ENCODE measurements around the gene RASSF1.
"Not testable (repeated sequence)": the region's sequence is repeated elsewhere in the genome, so short reads cannot be mapped to it uniquely, and the experiment has no call there.

Gene RASSF1

DNA sequence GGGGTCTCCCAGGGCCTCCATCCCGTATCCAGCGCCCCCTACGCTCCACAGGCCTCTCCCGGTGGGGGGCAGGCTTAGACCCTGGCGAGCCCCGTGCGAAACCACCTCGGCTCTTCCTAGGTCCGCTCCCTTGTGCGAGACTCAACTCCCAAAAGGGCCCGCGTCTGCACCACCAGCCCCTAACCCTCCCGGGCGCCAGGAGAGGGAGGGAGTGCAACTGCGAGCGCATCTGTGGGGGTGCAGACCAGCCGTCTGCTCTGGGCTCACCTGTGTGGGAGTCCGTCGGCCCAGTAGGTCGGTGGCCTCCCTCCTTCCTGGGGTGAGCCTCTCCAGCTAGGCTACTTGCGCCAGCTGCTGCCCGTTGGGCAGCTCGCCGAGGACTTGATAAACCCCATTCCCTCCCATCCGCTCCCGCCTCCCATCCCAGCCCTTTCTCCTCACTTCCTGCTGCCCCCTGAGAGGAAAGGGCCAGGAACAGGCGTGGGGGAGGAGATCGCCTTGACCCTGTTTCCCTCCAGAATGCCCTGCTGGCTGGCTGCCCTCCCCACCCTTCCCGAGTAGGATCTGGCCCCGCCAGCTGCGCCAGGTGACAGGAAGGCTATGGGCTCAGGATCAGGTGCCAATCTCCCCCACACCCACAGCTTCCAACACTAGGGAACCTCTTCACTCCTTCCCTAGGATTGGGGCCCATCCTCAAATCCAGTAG, 18.1 kb downstream of the RASSF1 start, which contains the start of gene HYAL2:
TSS of gene HYAL2 (minus strand) at position 360 of the 706 bp plus-strand sequence. CDS start 2,256 bp downstream, outside the sequence.
- DNase-seq, result peak; percentile 57

DNA sequence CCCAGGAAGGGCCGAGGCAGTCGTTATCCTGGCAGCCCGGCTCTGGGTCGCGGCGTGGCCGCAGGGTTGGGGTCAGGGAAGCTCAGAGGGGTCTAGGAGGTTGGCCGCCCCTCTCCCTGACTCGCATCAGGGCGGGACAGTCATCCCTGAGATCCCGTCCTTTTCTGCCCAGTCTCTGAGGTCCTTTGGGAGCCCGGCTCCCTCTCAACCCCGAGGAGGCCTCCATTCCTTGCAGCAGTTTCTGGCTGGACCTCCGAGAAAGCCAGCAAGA, 18.6 kb downstream of the RASSF1 start:
- no peak for DNase-seq

DNA sequence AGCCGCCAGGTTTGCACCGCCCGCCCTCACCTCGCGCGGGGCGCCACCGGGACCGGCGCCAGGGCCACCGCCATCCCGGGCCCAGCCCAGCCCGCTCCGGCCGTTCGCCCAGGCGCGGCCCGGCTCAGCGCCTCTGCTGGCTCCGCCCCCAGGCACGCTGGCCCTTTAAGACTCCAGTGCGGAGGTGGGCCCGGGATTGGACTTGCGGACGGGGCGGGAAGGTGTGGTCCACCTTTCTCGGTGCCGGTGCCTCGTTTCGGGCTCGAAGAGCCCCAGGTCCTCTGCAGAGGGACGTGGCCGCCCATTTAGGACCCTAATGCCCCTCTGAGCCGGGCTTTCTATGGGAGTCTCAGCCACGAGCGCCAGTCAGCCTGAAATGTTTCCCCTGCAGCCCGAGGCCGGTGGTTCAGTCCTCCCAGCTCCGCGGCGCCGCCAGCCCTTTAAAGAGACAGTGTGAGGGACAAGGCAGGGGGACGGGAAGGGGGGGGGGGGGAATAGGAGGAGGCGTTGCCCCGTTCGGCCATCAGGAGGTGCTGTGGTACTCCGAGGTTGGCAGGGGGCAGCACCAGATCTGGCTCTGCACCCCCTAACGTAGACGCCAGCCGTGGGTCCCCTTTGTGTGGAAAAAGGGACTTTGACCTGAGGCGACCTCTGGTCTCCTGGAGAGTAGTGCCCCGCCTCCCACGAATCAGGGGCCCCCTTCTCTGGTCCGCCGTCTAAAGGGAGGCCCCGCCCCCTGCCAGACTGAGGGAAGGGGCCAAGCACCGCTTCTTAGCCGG, 19.1 kb downstream of the RASSF1 start:
- DNase-seq, result peak; percentile 93

DNA sequence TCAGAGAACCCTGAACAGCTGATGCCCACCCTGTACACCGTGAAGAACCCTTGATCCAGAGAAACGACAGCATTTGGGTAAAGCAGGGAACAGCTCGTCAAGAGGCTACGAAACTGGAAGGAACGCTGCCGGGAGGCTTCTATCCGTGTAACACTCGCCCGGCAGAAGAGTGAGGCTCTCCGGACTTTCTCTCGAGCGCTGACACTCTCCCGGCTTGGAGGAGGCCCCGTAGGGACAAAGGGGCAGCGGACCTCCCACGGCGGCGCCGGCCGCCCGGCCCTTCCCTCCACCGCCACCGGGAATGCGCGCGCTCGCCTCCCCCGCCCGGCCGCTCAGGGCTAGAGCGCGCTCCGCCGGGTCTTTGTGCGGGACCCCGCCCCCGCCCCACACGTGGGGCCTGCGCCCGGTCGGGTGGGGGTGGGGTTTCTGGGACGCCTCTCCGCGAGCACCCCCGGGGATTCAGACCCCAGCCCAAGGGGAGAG, 19.7 kb downstream of the RASSF1 start:
- DNase-seq, result peak; percentile 87

DNA sequence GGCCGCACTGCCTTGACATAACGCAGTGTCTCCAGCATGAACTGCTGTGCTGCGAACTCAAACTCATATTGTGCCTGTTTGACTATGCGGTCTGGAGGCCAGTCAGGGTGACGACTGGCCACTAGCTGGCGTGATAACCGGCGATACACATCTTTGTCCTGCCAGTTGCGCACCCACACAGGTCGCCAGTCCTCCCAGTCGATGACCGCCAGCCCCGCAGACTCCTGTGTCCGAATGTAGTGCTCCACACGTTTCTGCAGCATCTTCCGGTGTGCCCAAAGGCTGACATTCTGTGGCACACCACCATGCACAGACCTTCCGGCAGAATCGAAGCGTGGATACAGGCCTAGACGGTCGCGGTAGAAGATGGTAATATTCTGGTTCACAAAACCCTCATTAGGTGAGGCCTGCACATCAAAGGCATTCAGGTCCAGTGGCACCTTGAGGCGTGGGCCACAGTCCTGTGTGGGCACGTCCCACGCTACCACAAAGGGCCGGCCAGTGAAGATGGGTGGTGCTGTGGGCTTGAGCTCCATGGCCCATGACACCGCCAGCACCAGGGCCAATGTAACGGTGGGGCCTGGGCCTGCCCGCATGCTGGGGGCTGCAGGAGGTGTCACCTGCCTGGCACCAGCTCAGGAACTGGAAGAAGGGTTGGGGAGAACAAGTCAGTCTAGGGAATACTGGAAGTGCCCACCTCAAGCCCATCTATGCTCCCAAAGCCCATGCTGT, 20.6 kb downstream of the RASSF1 start:
- no peak for DNase-seq

DNA sequence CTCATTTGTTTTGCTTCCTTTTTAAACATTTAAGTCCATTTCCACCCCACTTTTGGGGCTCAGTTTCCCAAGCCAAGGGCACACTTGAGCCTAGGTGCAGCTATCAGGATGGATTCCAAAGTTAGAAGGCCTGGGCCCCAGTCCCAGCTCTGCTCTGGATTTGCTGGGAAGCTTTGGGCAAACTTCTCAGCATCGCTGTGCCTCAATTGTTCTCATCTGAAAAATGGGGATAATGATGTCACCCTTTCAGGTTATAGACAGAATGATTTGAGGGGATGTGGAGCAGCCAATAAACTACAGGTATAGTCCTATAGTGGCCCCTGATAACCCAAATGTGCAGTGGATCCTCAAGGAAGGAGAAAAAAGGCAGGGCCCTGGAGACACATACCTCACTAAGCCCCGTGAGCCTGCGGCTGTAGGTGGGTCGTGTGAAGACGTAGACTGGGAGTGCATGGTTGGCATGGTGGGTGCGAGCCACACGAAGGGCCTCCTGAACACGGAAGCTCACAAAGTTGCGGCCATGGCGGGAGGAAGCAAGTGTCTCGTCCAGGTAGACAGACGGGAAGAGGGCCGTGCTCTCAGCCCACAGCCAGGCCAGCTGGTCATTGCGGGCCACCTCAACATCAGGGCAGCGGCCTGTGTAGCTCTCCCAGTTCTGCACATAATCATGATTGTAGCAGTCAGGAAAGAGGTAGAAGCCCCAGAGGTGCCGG, 21.3 kb downstream of the RASSF1 start:
- DNase-seq, result peak; percentile 17

DNA sequence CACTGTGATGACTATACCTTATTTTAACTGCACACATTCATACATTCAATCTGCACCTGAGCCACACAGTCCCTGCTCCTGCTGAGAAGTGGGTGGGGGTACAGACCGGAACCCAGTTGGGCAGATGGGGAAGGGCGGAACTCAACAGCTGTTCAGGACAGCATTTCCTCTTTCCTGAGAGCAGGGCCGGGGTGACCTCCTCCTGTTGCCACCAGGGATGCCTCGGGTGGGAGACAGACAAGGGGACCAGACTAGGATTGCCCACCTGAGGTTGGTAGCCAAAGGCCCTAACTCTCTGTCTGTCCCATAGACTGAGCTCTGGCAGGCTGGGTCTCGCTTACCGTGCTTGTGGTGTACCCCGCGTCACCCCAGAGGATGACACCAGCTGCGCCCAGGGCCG, 22.0 kb downstream of the RASSF1 start:
- peak; percentile 32 for DNase-seq

DNA sequence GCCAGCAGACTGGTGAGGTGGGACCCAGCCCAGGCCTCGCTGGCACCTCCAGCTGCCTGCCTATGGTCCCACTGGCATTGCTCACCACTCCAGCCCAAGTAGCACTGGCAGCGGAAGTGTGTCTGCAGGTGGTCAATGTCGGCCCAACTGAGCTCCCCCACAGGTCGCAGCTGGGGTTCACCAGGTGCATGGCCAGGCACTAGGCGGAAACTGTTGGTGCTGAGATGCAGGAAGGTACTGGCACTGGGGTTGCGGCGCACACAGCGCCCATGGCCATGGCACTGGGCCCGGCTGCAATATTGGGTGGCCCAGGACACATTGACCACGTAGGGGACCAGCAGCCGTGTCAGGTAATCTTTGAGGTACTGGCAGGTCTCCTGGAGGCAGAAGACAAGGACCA, 22.5 kb downstream of the RASSF1 start:
- peak; percentile 24 for DNase-seq

DNA sequence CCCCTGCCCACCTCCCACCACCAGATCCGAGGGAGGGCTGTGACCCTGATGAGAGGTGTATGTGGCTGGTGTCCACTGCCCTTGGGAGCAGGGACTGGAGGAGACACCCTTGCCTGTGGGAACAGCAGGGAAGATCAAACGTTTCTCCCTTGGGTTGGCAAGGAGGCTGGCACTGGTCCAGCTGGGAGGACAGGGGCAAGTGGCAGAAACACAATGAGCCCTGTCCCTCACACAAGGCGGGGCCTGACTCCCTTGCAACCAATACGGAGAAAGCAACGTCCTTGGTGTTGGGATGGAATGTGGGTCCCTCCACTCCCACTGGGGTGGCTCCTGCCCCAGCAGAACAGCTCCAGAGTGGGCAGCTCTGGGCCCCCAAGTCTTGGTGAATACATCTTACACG, 23.3 kb downstream of the RASSF1 start:
- DNase-seq, result peak; percentile 24

DNA sequence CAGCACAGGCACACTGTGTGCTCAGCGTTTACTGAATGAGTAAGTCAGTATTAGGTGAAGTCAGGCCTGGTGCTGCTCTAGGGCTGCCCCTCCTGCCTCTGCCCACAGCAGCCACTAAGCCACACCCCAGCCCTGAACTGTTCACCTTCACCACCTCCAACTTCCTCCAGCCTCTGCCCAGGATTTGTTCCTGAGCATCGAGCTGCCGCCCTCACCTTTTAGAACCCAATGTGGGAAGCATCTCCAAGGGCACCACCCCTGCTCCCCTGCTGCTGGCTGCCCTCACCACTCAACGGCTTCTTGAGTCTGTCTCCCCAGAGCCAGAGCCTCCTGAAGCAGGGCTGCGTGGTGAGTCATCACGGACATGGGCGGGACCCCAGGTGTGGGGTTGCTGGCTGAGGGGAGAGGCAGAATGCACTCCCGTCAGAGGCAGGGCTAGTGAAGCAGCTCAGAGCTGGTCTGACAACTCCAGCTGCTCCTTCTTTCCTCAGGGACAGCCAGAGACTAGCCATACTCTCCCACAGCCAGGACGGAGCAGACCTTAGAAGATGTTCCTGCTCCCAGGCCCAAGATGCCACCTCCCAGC, 23.9 kb downstream of the RASSF1 start:
- peak; percentile 20 for DNase-seq

DNA sequence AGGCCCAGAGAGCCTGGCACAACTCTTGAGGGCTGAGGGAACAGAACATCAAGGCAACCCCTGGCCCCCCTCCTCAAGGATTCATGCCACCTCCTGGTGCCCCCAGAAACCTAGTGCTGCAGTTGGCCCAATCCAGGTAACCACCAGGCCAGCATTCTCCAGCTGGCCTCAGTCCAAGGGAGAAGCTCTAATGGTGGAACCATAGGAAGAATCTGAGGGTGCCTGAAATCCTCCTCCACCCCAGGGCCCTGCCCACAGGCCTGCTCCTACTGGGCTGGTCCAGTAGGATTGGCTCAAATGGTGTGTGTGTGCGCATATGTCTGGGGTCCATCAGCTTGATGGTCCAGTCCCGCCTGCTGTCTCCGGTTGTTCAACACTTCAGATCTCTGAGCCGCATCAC, 25.8 kb downstream of the RASSF1 start:
- DNase-seq, result no peak

DNA sequence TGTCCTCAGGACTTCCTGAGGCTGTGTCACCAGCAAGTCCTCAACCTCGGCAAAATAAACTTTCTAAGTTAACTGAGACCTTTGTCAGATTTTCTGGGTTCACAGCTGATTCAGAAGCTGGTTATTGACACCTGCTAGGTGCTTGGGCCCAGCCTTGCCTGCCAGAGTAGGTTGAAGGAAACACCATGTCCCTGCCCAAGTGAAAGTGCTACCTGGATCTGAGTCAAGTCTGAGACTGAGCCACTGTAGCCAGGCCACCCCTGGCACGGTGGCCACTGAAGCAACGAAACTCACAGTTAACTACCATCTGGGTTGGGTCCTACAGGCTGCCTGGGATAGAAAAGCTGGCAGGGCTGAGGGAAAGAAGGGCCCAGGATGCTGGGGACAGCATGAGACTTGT, 26.3 kb downstream of the RASSF1 start:
- no peak for DNase-seq

DNA sequence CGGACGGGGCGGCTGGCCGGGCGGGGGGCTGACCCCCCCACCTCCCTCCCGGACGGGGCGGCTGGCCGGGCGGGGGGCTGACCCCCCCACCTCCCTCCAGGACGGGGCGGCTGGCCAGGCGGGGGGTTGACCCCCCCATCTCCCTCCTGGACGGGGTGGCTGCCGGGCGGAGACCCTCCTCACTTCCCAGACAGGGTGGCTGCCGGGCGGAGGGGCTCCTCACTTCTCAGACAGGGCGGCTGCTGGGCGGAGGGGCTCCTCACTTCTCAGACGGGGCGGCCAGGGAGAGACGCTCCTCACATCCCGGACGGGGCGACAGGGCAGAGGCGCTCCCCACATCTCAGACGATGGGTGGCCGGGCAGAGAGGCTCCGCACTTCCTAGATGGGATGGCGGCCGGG, 28.6 kb downstream of the RASSF1 start:
- not testable (repeated sequence) for DNase-seq

DNA sequence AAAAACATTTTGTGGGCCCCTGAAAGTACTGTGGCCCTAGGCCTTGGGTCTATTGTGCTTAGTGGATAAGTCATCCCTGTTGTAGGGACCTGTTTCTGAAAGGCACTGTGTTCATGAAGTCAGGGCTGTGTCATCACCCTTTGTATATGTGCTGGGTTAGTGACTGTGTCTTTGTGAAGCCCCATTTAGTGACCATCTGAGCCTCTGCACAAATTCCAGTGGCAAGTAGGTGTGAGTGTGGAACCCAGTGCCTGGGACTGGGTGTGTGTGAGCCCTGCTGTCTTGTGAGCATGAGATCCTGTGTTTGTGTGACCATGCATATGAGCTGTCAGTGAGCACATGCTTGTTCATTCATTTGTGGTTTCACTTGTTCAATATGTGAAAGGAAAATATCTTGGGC, 36.0 kb downstream of the RASSF1 start:
- DNase-seq, result no peak

DNA sequence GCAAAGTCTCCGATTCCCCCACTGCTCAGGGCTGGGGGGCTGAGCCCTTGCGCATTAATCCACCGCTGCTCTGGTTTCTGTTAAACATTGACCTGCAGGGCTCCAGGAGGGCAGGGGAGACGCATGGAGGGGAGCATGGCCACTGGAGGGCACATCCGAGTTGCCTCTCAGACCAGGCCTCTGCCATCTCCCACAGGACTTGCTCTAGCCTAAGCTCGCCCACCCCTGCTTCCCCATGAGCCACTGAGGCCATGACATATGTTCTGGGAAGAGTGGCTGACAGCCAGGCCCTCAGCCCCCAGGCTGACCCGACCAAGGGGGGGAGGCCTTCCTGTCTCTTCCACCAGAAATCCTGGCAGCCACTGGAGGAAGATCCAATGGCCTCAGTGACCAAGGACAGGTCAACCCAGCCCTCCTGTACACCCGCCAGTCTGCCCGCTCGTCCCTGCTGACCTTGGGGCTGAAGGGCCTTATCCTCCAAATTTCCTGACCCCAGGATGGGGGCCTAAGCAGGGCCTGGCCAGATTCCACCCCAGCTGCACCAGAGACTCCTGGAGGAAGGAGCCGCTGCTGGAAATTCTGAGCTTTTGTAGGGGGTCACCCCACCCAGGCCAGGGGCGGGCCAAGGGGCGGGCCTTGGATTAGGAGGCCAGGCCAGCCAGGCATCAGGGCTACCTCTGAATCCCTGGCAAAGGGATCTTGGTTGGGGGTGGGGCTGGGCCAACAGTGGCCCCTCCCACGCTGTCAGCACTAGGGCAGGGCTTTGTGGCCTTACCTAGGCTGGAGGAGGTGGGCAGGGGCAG, 37.4 kb downstream of the RASSF1 start, which contains the start of gene HYAL1:
TSS of gene HYAL1 (minus strand) at position 562 of the 803 bp plus-strand sequence. CDS start 618 bp downstream, outside the sequence.
- peak; percentile 71 for DNase-seq

DNA sequence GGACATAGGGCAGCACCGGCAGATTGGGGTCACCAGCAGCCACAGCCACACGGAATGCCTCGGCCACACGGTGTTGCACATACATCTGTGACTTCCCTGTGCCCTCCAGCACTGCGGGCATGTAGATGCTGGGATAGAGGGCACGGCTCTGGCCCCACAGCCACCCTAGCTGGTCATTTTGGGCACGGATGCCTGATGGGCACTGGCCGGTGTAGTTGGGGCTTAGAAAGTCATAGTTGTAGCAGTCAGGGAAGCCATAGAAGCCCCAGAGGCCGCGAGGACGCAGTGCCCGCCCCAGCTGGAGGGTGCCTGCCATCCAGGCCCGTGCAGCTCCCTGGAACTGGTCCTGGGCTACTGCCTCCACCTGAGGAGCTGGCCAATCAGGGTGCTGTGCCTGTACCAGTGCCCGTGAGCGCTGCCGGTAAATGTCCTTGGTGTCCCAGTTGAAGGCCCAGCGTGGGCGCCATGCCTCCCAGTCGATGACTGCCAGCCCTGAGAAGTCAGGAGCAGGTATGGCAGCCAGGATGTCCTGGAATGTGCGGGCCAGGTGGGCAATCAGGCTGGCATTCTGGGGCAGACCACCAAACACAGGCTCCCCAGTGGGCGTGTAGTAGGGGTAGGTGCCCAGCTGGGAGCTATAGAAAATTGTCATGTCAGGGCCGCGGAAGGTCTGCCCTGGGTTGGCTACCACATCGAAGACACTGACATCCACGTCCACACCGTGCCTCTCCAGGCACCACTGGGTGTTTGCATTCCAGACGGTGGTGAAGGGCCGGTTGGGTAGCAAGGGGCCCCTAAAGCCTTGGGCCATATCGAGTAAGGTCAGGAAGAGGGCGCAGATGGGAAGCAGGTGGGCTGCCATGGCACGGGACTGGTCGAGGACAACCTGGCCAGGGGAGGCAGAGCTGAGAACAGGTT, 38.3 kb downstream of the RASSF1 start:
- DNase-seq, result peak; percentile 28

DNA sequence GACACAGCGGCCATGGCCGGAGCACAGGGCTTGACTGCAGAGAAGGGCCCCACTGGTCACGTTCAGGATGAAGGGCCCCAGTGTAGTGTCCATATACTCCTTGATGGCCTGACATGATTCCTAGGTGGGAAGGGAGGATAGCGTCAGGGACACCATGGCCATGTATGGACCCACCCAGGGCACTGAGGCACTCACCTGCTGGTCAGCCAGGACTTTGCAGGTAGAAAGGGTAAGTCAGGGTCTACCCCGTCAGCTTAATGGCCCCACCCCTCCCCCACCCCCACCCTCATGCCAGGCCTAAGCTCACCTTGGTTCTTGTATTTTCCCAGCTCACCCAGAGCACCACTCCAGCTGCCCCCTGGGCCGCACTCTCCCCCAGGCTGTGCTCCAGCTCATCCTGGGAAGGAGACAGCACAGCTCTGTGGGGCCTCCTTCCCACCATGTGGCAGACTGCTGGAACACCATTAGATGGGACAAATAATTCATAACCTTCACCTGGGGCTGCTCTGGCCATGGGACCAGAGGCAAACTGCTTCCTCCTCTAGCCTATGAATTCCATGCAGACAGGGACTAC, 39.9 kb downstream of the RASSF1 start:
- peak; percentile 33 for DNase-seq

DNA sequence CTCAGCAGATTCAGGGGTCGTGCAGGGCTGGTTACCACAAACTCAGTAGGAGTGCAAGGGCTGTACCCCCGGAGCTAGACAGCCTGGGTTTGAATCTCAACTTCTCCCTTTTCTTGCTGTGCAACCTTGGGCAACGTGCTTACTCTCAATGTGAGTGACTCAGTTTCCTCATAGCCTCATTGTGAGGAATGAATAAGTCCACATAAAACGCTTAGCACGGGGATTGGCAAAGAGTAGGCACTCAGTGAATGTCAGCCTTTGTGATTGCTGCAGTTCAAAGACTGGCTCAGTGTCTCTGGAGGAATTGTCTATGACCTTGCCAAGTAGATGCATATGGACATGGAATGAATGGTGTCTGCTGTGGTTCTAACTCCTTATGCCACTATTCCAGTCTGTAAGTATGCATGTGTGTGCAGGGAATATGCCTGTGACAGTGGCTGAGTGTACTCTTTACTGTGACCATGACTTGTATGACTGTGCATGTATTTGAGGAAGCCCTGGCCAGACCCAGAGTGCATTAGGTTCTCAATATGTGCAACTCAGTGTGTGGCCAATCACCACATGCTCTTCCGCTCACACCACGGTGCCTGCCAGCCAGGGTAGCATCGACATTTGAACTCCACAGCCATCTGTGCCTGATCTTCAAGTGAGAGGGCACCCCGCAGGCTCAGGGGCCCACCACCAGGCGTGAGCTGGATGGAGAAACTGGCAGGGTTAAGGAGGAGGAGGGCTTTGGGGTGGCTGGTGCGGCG, 40.5 kb downstream of the RASSF1 start:
- DNase-seq, result peak; percentile 63

DNA sequence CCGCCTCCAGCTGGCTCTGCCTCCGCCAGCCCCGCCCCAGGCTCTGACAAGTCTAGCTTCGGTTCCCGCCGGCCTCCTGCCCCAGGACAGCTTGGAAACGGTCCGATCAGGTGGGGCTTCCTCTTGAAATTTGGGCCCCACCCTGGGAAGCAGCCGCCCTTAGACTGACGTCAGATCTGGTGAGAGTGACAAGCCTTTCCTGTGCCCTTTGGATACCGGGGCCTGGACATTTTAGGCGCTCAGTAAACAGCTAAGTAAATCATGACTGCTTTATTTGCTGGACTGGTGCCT, 41.1 kb downstream of the RASSF1 start:
- no peak for DNase-seq
